Body of pancreas (tissue), 4 donors: Measurements from ENCODE around the gene ACTR1A. TPM values are rescaled to one million over a fixed set of nuclear protein-coding genes. Genes with fewer than 3 reads are reported as not detected.

Experiments
- ATAC-seq: fragments of 150-250 bp; one replicate; pipeline ENCODE4 v1.9.1; 2016
- DNase-seq, 4 donors: peaks; one replicate each; pipeline ENCODE4 v3.0.0-alpha.2; 2019
- H3K27ac ChIP-seq, 4 donors: fragments of 200-600 bp; sonication (generic); 1 replicate in 3 of 4; 2 replicates in 1 of 4; pipeline versions ENCODE4 v1.5.1 to v1.6.1; 2016 to 2019; ENCODE audit warnings: mild to moderate bottlenecking in 1 of 4, mixed read lengths in 1 of 4, moderate library complexity in 1 of 4
- H3K27me3 ChIP-seq, 2 donors: fragments of 200-600 bp; sonication (generic); one replicate each; pipeline ENCODE4 v1.6.0; 2016; ENCODE audit warnings: mild to moderate bottlenecking in 1 of 2
- H3K36me3 ChIP-seq, 2 donors: fragments of 200-600 bp; sonication (generic); replicated peaks in 1 of 2; 2 replicates each; pipeline ENCODE4 v1.5.1; 2016; ENCODE audit warnings: low read depth in 2 of 2; ENCODE audit not compliant: insufficient read depth in 1 of 2
- H3K4me1 ChIP-seq: fragments of 200-600 bp; sonication (generic); one replicate; pipeline ENCODE4 v1.6.0; 2016
- H3K4me3 ChIP-seq, 2 donors: fragments of 200-600 bp; sonication (generic); 1 replicate in 1 of 2; 2 replicates in 1 of 2; pipeline ENCODE4 v1.5.1; 2016 to 2019
- H3K9me3 ChIP-seq, 3 donors: fragments of 200-600 bp; sonication (generic); 1 replicate in 2 of 3; 2 replicates in 1 of 3; pipeline ENCODE4 v1.5.1; 2016
- CTCF ChIP-seq, 7 experiments: fragments of 450-650 bp in 4 of 7; fragments of 200-600 bp in 3 of 7; sonication (generic) in 3 of 7; IDR thresholded peaks; one replicate each; pipeline ENCODE4 v1.5.1; 2016 to 2019; ENCODE audit warnings: antibody characterized with exemption in 7 of 7
- POLR2A ChIP-seq, 3 donors: fragments of 450-650 bp; IDR thresholded peaks; one replicate each; pipeline ENCODE4 v1.6.1; 2016; ENCODE audit warnings: antibody characterized with exemption in 3 of 3, mild to moderate bottlenecking in 2 of 3
- WGBS, 2 donors: methylation state at CpG; one replicate each; pipeline ENCODE4 v1.1.5; 2017; 5-methylcytosine and 5-hydroxymethylcytosine counted together
- intact Hi-C: fragments of 100-400 bp; cut with DNase I; formaldehyde crosslinking; loops from one replicate; pipeline ENCODE4 v1.15.1; 2023
- total RNA-seq, 2 donors: library from RNA; depleted of rRNA; stranded (reverse); fragments of >200 nt; gene quantifications; one replicate each; pipeline ENCODE4 v1.1.0, GENCODE V29; 2016

Gene ACTR1A
- total RNA-seq, 2 donors from 2014 or later = 35.5 to 55.0 TPM

GRCh38 chr10:102485093-102485784 is 17.3 kb downstream of the ACTR1A start:
- TF ChIP-seq CTCF (IDR thresholded peaks at IDR 0.05) (no peak), POLR2A (IDR thresholded peaks at IDR 0.05) (no peak)
- Histone ChIP-seq H3K27me3 (no peaks in the 10 kb centered on the region), H3K4me3 (no peak overlapping the region), H3K4me1 (no peaks in the 10 kb centered on the region), H3K36me3 (peaks cover 35 to 75% of the 10 kb centered on the region in 2 donors), H3K9me3 (no peaks in the 10 kb centered on the region), H3K27ac (no peak overlapping the region)
- ATAC-seq = no peak
- intact Hi-C loops = loop anchor here (10.0 kb wide), 1 partner anchor 260 kb away; the partner anchor contains the start of gene ELOVL3
- no peak for DNase-seq
- 89 to 90% methylated on average over 18 of the region's 18 CpGs for WGBS, 2 donors

GRCh38 chr10:102484021-102484420 is 18.5 kb downstream of the ACTR1A start:
- H3K4me1 ChIP-seq = no peaks in the 10 kb centered on the region
- no peak overlapping the region for H3K4me3 ChIP-seq
- intact Hi-C loops = loop anchor here (10.0 kb wide), 1 partner anchor 259 kb away; the partner anchor contains the start of gene ELOVL3
- 93 to 97% methylated on average over 13 of the region's 13 CpGs for WGBS, 2 donors
- H3K27me3 ChIP-seq = no peaks in the 10 kb centered on the region
- H3K36me3 ChIP-seq = peaks cover 32 to 76% of the 10 kb centered on the region in 2 donors
- ATAC-seq (no peak), DNase-seq (no peak)
- H3K27ac ChIP-seq = no peak overlapping the region
- TF ChIP-seq POLR2A (IDR thresholded peaks at IDR 0.05) (no peak), CTCF (IDR thresholded peaks at IDR 0.05) (no peak)
- no peaks in the 10 kb centered on the region for H3K9me3 ChIP-seq

GRCh38 chr10:102480396-102480795 is 22.1 kb downstream of the ACTR1A start:
- Histone ChIP-seq H3K4me3 (no peak overlapping the region), H3K36me3 (peaks cover 16 to 47% of the 10 kb centered on the region in 2 donors), H3K27ac (no peak overlapping the region), H3K27me3 (no peaks in the 10 kb centered on the region), H3K4me1 (no peaks in the 10 kb centered on the region), H3K9me3 (no peaks in the 10 kb centered on the region)
- intact Hi-C loops = loop anchor here (10.0 kb wide), 1 partner anchor 256 kb away; the partner anchor contains the start of gene ELOVL3
- DNase-seq (no peak), ATAC-seq (no peak)
- TF ChIP-seq POLR2A (IDR thresholded peaks at IDR 0.05) (no peak), CTCF (IDR thresholded peaks at IDR 0.05) (no peak)
- WGBS, 2 donors = 80 to 91% methylated on average over 6 to 9 of the region's 9 CpGs

GRCh38 chr10:102479651-102480050 is 22.9 kb downstream of the ACTR1A start:
- no peak overlapping the region for H3K27ac ChIP-seq
- H3K36me3 ChIP-seq = peaks cover 13 to 40% of the 10 kb centered on the region in 2 donors
- H3K27me3 ChIP-seq = no peaks in the 10 kb centered on the region
- ATAC-seq = no peak
- TF ChIP-seq CTCF (IDR thresholded peaks at IDR 0.05) (no peak), POLR2A (IDR thresholded peaks at IDR 0.05) (no peak)
- H3K9me3 ChIP-seq = no peaks in the 10 kb centered on the region
- no peaks in the 10 kb centered on the region for H3K4me1 ChIP-seq
- DNase-seq = no peak
- no peak overlapping the region for H3K4me3 ChIP-seq
- intact Hi-C loops = loop anchor here (10.0 kb wide), 1 partner anchor 255 kb away; the partner anchor contains the start of gene ELOVL3
